ENCODE results near the gene PLA2G5. TPM values are rescaled to one million over a fixed set of nuclear protein-coding genes. Genes with fewer than 3 reads are reported as not detected.

PLA2G5 gene
- total RNA-seq, 4 donors from 2014 or later, result 1.1 to 5.0 (median 2.2) TPM

GRCh38 chr1:20136249-20136648 lies 66.3 kb downstream of the PLA2G5 start:
- DNase-seq, result no peak
- H3K4me3 ChIP-seq (replicated peaks in 1 of 3), result no peak overlapping the region
- H3K9me3 ChIP-seq, result no peaks in the 10 kb centered on the region
- WGBS, 2 donors, result 91 to 98% methylated on average over 3 of the region's 3 CpGs
- intact Hi-C loops (cut with DNase I), result no loop called here
- H3K36me3 ChIP-seq, result no peaks in the 10 kb centered on the region
- H3K27ac ChIP-seq, result no peak overlapping the region
- no peaks in the 10 kb centered on the region for H3K27me3 ChIP-seq
- no peaks in the 10 kb centered on the region for H3K4me1 ChIP-seq
- TF ChIP-seq POLR2A (IDR thresholded peaks at IDR 0.05) (no peak), CTCF (IDR thresholded peaks at IDR 0.05) (no peak)

GRCh38 chr1:20137055-20137454 lies 67.1 kb downstream of the PLA2G5 start:
- no peaks in the 10 kb centered on the region for H3K36me3 ChIP-seq

GRCh38 chr1:20137604-20138003 lies 67.6 kb downstream of the PLA2G5 start:
- Histone ChIP-seq H3K36me3 (no peaks in the 10 kb centered on the region), H3K4me3 (replicated peaks in 1 of 3) (no peak overlapping the region), H3K4me1 (no peaks in the 10 kb centered on the region), H3K27me3 (no peaks in the 10 kb centered on the region), H3K9me3 (no peaks in the 10 kb centered on the region), H3K27ac (no peak overlapping the region)
- no peak for TF ChIP-seq CTCF (IDR thresholded peaks at IDR 0.05)
- no peak for TF ChIP-seq POLR2A (IDR thresholded peaks at IDR 0.05)
- WGBS, 2 donors, result 82 to 95% methylated on average over 1 of the region's 1 CpG
- DNase-seq, result no peak
- intact Hi-C loops (cut with DNase I), result no loop called here

More at GRCh38 chr1:20137055-20137454, 67.1 kb downstream of the PLA2G5 start:
- intact Hi-C loops (cut with DNase I), result no loop called here
- Histone ChIP-seq H3K9me3 (no peaks in the 10 kb centered on the region), H3K27me3 (no peaks in the 10 kb centered on the region), H3K4me3 (replicated peaks in 1 of 3) (no peak overlapping the region), H3K4me1 (no peaks in the 10 kb centered on the region), H3K27ac (no peak overlapping the region)
- DNase-seq, result no peak
- 63 to 73% methylated on average over 3 to 4 of the region's 4 CpGs for WGBS, 2 donors
- no peak for TF ChIP-seq CTCF (IDR thresholded peaks at IDR 0.05)
- no peak for TF ChIP-seq POLR2A (IDR thresholded peaks at IDR 0.05)

- no peak overlapping the region for H3K4me3 ChIP-seq (replicated peaks in 1 of 3)
- no peaks in the 10 kb centered on the region for H3K27me3 ChIP-seq
- no peaks in the 10 kb centered on the region for H3K9me3 ChIP-seq
- no peaks in the 10 kb centered on the region for H3K4me1 ChIP-seq
- H3K36me3 ChIP-seq, result no peaks in the 10 kb centered on the region
- WGBS, 2 donors, result 93 to 96% methylated on average over 6 of the region's 6 CpGs
- TF ChIP-seq CTCF (IDR thresholded peaks at IDR 0.05) (no peak), POLR2A (IDR thresholded peaks at IDR 0.05) (no peak)
- no peak overlapping the region for H3K27ac ChIP-seq
- intact Hi-C loops (cut with DNase I), result no loop called here
- no peak for DNase-seq
Measured at GRCh38 chr1:20138346-20138745, 68.4 kb downstream of the PLA2G5 start.

GRCh38 chr1:20138961-20139550 lies 69.1 kb downstream of the PLA2G5 start, which contains the start of gene PLA2G2F:
PLA2G2F (plus strand) TSS chr1:20139323; CDS start chr1:20139428, 105 bp downstream.
- 95 to 96% methylated on average over 8 of the region's 9 CpGs for WGBS, 2 donors
- Histone ChIP-seq H3K27ac (no peak within 1 kb of the TSS), H3K9me3 (no peaks in the 10 kb centered on the region), H3K27me3 (no peaks in the 10 kb centered on the region), H3K4me3 (replicated peaks in 1 of 3) (no peak within 1 kb of the TSS), H3K4me1 (no peaks in the 10 kb centered on the region), H3K36me3 (no peaks in the 10 kb centered on the region)
- TF ChIP-seq CTCF (IDR thresholded peaks at IDR 0.05) (no peak), POLR2A (IDR thresholded peaks at IDR 0.05) (no peak)
- intact Hi-C loops (cut with DNase I), result no loop called here
- no peak for DNase-seq

All from thyroid gland (tissue), 4 donors.